HEK293 (cell line): ENCODE measurements around the gene E2F4.

Experiments
- SETDB1 ChIP-seq: IDR thresholded peaks from one replicate; pipeline ENCODE4 v1.6.1; 2017; ENCODE audit warnings: mild to moderate bottlenecking, low read length, moderate library complexity, mixed read lengths; ENCODE audit not compliant: insufficient read length
- YY1 ChIP-seq: fragments of 450-650 bp; formaldehyde crosslinking; IDR thresholded peaks from 2 replicates; pipeline ENCODE4 v1.5.1; 2018; ENCODE audit warnings: missing biosample characterization, missing genetic modification characterization
- ZBTB7A ChIP-seq: fragments of 450-650 bp; formaldehyde crosslinking; IDR thresholded peaks from 2 replicates; pipeline ENCODE4 v1.5.1; 2016; ENCODE audit warnings: low read depth, missing biosample characterization, missing genetic modification characterization
- ZIC2 ChIP-seq: fragments of 450-650 bp; formaldehyde crosslinking; IDR thresholded peaks from 2 replicates; pipeline ENCODE4 v1.5.1; 2016; ENCODE audit warnings: missing biosample characterization, missing genetic modification characterization
- ZNF558 ChIP-seq: fragments of 450-650 bp; formaldehyde crosslinking; IDR thresholded peaks from 2 replicates; pipeline ENCODE4 v1.5.1; 2016; ENCODE audit warnings: missing biosample characterization, missing genetic modification characterization
- ZNF660 ChIP-seq: fragments of 450-650 bp; IDR thresholded peaks from 2 replicates; pipeline ENCODE4 v1.5.1; 2018; ENCODE audit warnings: missing biosample characterization, mild to moderate bottlenecking, missing genetic modification characterization
- TF ChIP-seq, protein P1 (sequence below): fragments of 450-650 bp; formaldehyde crosslinking; IDR thresholded peaks from 2 replicates; pipeline ENCODE4 v1.5.1; 2016; ENCODE audit warnings: missing biosample characterization, missing genetic modification characterization, low read depth
- TF ChIP-seq, protein P2 (sequence below): fragments of 450-650 bp; formaldehyde crosslinking; IDR thresholded peaks from 2 replicates; pipeline ENCODE4 v1.5.1; 2016; ENCODE audit warnings: missing biosample characterization, missing genetic modification characterization, borderline replicate concordance
- TF ChIP-seq, protein P3 (sequence below): fragments of 450-650 bp; formaldehyde crosslinking; IDR thresholded peaks from 2 replicates; pipeline ENCODE4 v1.5.1; 2016; ENCODE audit warnings: missing biosample characterization, missing genetic modification characterization
- TF ChIP-seq, protein P4 (sequence below): IDR thresholded peaks from 2 replicates; pipeline ENCODE4 v1.6.1; 2011; ENCODE audit warnings: mild to moderate bottlenecking, low read depth, low read length, borderline replicate concordance

- TF ChIP-seq, protein P1, sequence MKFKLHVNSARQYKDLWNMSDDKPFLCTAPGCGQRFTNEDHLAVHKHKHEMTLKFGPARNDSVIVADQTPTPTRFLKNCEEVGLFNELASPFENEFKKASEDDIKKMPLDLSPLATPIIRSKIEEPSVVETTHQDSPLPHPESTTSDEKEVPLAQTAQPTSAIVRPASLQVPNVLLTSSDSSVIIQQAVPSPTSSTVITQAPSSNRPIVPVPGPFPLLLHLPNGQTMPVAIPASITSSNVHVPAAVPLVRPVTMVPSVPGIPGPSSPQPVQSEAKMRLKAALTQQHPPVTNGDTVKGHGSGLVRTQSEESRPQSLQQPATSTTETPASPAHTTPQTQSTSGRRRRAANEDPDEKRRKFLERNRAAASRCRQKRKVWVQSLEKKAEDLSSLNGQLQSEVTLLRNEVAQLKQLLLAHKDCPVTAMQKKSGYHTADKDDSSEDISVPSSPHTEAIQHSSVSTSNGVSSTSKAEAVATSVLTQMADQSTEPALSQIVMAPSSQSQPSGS (tag by site-specific recombination) = no peak
- TF ChIP-seq ZIC2 (tag by site-specific recombination) = no peak
- no peak for TF ChIP-seq YY1 (tag by site-specific recombination)
- TF ChIP-seq, protein P2, sequence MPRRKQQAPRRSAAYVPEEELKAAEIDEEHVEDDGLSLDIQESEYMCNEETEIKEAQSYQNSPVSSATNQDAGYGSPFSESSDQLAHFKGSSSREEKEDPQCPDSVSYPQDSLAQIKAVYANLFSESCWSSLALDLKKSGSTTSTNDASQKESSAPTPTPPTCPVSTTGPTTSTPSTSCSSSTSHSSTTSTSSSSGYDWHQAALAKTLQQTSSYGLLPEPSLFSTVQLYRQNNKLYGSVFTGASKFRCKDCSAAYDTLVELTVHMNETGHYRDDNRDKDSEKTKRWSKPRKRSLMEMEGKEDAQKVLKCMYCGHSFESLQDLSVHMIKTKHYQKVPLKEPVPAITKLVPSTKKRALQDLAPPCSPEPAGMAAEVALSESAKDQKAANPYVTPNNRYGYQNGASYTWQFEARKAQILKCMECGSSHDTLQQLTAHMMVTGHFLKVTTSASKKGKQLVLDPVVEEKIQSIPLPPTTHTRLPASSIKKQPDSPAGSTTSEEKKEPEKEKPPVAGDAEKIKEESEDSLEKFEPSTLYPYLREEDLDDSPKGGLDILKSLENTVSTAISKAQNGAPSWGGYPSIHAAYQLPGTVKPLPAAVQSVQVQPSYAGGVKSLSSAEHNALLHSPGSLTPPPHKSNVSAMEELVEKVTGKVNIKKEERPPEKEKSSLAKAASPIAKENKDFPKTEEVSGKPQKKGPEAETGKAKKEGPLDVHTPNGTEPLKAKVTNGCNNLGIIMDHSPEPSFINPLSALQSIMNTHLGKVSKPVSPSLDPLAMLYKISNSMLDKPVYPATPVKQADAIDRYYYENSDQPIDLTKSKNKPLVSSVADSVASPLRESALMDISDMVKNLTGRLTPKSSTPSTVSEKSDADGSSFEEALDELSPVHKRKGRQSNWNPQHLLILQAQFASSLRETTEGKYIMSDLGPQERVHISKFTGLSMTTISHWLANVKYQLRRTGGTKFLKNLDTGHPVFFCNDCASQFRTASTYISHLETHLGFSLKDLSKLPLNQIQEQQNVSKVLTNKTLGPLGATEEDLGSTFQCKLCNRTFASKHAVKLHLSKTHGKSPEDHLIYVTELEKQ (tag by site-specific recombination) = no peak
- TF ChIP-seq, protein P3, sequence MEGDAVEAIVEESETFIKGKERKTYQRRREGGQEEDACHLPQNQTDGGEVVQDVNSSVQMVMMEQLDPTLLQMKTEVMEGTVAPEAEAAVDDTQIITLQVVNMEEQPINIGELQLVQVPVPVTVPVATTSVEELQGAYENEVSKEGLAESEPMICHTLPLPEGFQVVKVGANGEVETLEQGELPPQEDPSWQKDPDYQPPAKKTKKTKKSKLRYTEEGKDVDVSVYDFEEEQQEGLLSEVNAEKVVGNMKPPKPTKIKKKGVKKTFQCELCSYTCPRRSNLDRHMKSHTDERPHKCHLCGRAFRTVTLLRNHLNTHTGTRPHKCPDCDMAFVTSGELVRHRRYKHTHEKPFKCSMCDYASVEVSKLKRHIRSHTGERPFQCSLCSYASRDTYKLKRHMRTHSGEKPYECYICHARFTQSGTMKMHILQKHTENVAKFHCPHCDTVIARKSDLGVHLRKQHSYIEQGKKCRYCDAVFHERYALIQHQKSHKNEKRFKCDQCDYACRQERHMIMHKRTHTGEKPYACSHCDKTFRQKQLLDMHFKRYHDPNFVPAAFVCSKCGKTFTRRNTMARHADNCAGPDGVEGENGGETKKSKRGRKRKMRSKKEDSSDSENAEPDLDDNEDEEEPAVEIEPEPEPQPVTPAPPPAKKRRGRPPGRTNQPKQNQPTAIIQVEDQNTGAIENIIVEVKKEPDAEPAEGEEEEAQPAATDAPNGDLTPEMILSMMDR = peak; percentile 92
- TF ChIP-seq, protein P4, sequence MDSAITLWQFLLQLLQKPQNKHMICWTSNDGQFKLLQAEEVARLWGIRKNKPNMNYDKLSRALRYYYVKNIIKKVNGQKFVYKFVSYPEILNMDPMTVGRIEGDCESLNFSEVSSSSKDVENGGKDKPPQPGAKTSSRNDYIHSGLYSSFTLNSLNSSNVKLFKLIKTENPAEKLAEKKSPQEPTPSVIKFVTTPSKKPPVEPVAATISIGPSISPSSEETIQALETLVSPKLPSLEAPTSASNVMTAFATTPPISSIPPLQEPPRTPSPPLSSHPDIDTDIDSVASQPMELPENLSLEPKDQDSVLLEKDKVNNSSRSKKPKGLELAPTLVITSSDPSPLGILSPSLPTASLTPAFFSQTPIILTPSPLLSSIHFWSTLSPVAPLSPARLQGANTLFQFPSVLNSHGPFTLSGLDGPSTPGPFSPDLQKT = no peak
- no peak for TF ChIP-seq ZBTB7A (tag by site-specific recombination)
- no peak for TF ChIP-seq SETDB1
- no peak for TF ChIP-seq ZNF660 (tag by site-specific recombination)
- no peak for TF ChIP-seq ZNF558 (tag by site-specific recombination)
Measured at GRCh38 chr16:67184995-67185650, 6.8 kb upstream of the E2F4 start.
